Measurements from ENCODE around the gene ZNF554. TPM values are rescaled to one million over a fixed set of nuclear protein-coding genes. Genes with fewer than 3 reads are reported as not detected.

The ZNF554 gene
- total RNA-seq, 1 donor from 2014 or later = 4.2 TPM

DNA sequence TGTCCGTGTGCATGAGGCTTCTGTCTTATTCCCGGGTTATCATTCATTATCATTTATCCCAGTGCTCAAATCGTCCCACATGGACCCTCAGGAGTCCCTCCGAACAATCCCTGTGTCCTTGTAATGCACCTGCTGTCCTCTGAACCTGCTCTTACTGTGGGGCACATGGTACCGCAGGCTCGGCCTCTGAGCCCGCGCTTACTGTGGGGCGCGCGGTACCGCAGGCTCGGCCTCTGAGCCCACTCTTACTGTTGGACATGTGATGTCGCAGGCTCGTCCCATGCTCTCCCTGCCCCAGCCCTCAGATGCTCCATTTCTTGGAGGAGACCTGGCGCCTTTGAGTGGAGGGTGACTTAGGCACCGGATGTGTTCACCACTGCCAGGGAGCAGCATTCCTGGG is 16.8 kb upstream of the ZNF554 start:
- H3K4me3 ChIP-seq = no peak overlapping the region
- no peak for DNase-seq
- no peaks in the 10 kb centered on the region for H3K27me3 ChIP-seq (ENCODE audit: low read depth)
- peaks cover 20% of the 10 kb centered on the region for H3K4me1 ChIP-seq
- H3K36me3 ChIP-seq = peaks cover 57% of the 10 kb centered on the region
- intact Hi-C loops (cut with micrococcal nuclease) = no loop called here
- H3K9me3 ChIP-seq (replicated peaks) = no peaks in the 10 kb centered on the region
- H3K27ac ChIP-seq (replicated peaks) = no peak overlapping the region
- TF ChIP-seq, protein P1, sequence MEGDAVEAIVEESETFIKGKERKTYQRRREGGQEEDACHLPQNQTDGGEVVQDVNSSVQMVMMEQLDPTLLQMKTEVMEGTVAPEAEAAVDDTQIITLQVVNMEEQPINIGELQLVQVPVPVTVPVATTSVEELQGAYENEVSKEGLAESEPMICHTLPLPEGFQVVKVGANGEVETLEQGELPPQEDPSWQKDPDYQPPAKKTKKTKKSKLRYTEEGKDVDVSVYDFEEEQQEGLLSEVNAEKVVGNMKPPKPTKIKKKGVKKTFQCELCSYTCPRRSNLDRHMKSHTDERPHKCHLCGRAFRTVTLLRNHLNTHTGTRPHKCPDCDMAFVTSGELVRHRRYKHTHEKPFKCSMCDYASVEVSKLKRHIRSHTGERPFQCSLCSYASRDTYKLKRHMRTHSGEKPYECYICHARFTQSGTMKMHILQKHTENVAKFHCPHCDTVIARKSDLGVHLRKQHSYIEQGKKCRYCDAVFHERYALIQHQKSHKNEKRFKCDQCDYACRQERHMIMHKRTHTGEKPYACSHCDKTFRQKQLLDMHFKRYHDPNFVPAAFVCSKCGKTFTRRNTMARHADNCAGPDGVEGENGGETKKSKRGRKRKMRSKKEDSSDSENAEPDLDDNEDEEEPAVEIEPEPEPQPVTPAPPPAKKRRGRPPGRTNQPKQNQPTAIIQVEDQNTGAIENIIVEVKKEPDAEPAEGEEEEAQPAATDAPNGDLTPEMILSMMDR (IDR thresholded peaks at IDR 0.05; ENCODE audit: borderline replicate concordance) = no peak

DNA sequence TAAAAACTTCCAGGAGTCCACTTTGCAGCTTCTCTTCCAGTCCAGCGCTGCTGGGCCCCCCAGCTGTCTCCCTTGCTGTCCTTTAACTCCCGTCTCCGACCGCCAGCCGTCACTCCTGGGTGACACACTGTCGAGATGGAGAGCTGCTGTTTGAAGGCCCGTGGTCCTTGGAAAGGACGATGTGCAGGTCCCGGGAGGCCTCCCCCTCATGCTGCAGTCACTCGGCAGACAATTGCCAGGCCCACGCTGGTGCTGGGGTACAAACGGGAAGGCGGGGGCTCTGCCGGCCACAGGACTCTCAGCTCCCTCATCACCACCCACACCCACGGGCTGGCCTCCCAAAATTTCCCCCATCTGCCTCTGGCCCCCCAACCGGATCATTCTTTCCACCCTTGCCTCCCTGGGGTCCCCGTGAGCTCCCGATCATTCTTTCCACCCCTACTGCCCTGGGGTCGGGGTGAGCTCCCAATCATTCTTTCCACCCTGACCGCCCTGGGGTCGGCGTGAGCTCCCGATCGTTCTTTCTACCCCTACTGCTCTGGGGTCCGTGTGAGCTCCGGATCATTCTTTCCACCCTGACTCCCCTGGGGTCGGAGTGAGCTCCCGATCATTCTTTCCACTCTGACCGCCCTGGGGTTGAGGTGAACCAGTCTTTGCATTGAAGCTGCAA is 16.0 kb upstream of the ZNF554 start:
- H3K36me3 ChIP-seq = peaks cover 60% of the 10 kb centered on the region
- intact Hi-C loops (cut with micrococcal nuclease) = no loop called here
- no peak for DNase-seq
- H3K27me3 ChIP-seq (ENCODE audit: low read depth) = no peaks in the 10 kb centered on the region
- H3K27ac ChIP-seq (replicated peaks) = no peak overlapping the region
- no peak overlapping the region for H3K4me3 ChIP-seq
- TF ChIP-seq, protein P1 (IDR thresholded peaks at IDR 0.05; ENCODE audit: borderline replicate concordance) = no peak
- H3K9me3 ChIP-seq (replicated peaks) = no peaks in the 10 kb centered on the region
- H3K4me1 ChIP-seq = peaks cover 12% of the 10 kb centered on the region

DNA sequence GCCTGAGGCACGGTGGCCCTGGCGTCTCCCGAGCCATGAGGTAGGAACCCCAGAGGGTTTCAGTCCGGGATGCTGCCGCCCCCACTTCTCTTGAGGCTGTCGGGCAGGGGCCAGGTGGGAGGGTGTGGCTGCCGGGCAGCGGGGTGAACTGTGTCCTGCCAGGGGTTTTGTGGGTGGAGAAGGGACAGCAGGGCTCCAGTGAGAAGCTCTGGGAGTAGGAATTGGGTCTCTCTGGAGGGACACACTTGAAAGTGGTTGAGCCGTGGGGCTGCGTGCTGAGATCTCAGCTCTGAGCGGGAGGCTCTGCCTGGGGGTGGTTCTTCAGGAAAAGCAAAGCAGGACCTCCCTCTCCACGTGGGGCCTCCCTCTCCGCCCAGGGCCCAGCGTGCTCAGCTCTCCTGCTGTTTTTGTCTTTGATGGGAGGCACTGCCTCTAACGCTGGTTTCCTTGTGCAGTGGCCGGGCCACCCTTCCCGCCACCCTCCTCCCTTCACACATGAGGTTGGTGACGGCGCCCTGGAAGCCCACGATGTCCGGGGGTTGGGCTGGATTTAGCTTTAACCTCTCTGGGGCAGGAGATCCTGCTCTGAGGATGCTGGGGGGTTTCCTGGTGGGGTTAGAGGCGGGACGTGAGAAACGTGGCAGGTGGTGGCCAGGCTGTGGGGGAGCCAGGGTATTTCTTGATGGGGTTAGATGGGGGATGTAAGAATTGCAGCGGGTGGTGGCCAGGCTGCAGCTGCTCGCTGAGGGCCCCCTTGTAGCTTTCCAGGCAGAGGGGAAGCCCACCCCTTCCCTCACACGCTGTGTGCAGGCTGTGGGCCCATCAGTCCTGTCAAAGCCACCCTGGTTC is 15.3 kb upstream of the ZNF554 start:
- intact Hi-C loops (cut with micrococcal nuclease) = no loop called here
- Histone ChIP-seq H3K36me3 (peaks cover 62% of the 10 kb centered on the region), H3K4me3 (no peak overlapping the region), H3K9me3 (replicated peaks) (no peaks in the 10 kb centered on the region), H3K27me3 (ENCODE audit: low read depth) (no peaks in the 10 kb centered on the region), H3K4me1 (peaks cover 8% of the 10 kb centered on the region), H3K27ac (replicated peaks) (no peak overlapping the region)
- TF ChIP-seq, protein P1 (IDR thresholded peaks at IDR 0.05; ENCODE audit: borderline replicate concordance) = no peak
- no peak for DNase-seq

- H3K4me1 ChIP-seq = peaks cover 5% of the 10 kb centered on the region
- no peak overlapping the region for H3K27ac ChIP-seq (replicated peaks)
- no peak for DNase-seq
- intact Hi-C loops (cut with micrococcal nuclease) = no loop called here
- TF ChIP-seq, protein P1 (IDR thresholded peaks at IDR 0.05; ENCODE audit: borderline replicate concordance) = no peak
- no peaks in the 10 kb centered on the region for H3K27me3 ChIP-seq (ENCODE audit: low read depth)
- no peak overlapping the region for H3K4me3 ChIP-seq
- no peaks in the 10 kb centered on the region for H3K9me3 ChIP-seq (replicated peaks)
- H3K36me3 ChIP-seq = peaks cover 63% of the 10 kb centered on the region
These were observed 14.3 kb upstream of the ZNF554 start for GRCh38 chr19:2805261-2805900.

- DNase-seq = no peak
- Histone ChIP-seq H3K4me3 (no peak overlapping the region), H3K36me3 (peaks cover 71% of the 10 kb centered on the region), H3K27ac (replicated peaks) (no peak overlapping the region), H3K4me1 (no peaks in the 10 kb centered on the region), H3K9me3 (replicated peaks) (no peaks in the 10 kb centered on the region), H3K27me3 (ENCODE audit: low read depth) (no peaks in the 10 kb centered on the region)
- TF ChIP-seq, protein P1 (IDR thresholded peaks at IDR 0.05; ENCODE audit: borderline replicate concordance) = no peak
- intact Hi-C loops (cut with micrococcal nuclease) = no loop called here
These were observed 13.5 kb upstream of the ZNF554 start for GRCh38 chr19:2805991-2806649.
